ENCODE measurements around the gene SGSH.

DNA sequence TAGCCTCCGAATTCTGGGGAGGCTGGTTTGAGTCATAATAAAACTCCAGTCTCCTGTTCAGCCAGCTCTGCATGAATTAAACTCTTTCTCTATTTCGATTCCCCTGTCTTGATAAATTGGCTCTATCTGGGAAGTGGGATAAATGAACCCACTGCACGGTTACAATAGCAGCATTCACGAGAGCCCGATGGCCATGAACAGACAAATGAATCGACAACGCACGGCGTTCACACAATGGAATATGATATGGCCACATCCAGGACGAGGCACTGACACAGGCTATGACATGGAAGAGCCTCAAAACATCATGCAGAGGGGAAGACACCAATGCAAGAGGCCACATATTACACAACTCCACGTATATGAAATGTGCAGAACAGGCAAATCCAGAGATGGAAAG lies 55.9 kb downstream of the SGSH start:
- TF ChIP-seq, protein P1, sequence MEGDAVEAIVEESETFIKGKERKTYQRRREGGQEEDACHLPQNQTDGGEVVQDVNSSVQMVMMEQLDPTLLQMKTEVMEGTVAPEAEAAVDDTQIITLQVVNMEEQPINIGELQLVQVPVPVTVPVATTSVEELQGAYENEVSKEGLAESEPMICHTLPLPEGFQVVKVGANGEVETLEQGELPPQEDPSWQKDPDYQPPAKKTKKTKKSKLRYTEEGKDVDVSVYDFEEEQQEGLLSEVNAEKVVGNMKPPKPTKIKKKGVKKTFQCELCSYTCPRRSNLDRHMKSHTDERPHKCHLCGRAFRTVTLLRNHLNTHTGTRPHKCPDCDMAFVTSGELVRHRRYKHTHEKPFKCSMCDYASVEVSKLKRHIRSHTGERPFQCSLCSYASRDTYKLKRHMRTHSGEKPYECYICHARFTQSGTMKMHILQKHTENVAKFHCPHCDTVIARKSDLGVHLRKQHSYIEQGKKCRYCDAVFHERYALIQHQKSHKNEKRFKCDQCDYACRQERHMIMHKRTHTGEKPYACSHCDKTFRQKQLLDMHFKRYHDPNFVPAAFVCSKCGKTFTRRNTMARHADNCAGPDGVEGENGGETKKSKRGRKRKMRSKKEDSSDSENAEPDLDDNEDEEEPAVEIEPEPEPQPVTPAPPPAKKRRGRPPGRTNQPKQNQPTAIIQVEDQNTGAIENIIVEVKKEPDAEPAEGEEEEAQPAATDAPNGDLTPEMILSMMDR (IDR thresholded peaks at IDR 0.05), result no peak
- no peak for TF ChIP-seq EP300 (IDR thresholded peaks at IDR 0.05)

Data from tibial nerve (tissue), 4 donors.